HEK293 (cell line): ENCODE results near the gene FTO.
A peak's percentile ranks its signal among the peaks of the same experiment; 100 is the strongest.

Experiments used
- BCL11B ChIP-seq: fragments of 450-650 bp; formaldehyde crosslinking; IDR thresholded peaks from 2 replicates; pipeline ENCODE4 v1.5.1; 2016; ENCODE audit warnings: low read depth, missing biosample characterization, missing genetic modification characterization
- GLI4 ChIP-seq: fragments of 450-650 bp; formaldehyde crosslinking; IDR thresholded peaks from 2 replicates; pipeline ENCODE4 v1.5.1; 2016; ENCODE audit warnings: missing biosample characterization, missing genetic modification characterization
- IKZF3 ChIP-seq: fragments of 450-650 bp; IDR thresholded peaks from 2 replicates; pipeline ENCODE4 v1.5.0; 2018; ENCODE audit warnings: missing biosample characterization, mild to moderate bottlenecking, missing genetic modification characterization, moderate library complexity
- MYNN ChIP-seq: fragments of 450-650 bp; formaldehyde crosslinking; IDR thresholded peaks from 2 replicates; pipeline ENCODE4 v1.5.1; 2016; ENCODE audit warnings: missing biosample characterization, missing genetic modification characterization, borderline replicate concordance
- PRDM10 ChIP-seq: fragments of 450-650 bp; formaldehyde crosslinking; IDR thresholded peaks from 2 replicates; pipeline ENCODE4 v1.5.1; 2016; ENCODE audit warnings: missing biosample characterization, missing genetic modification characterization
- PRDM6 ChIP-seq: fragments of 450-650 bp; formaldehyde crosslinking; IDR thresholded peaks from 2 replicates; pipeline ENCODE4 v1.5.1; 2017; ENCODE audit warnings: missing biosample characterization, missing genetic modification characterization
- REPIN1 ChIP-seq: fragments of 450-650 bp; formaldehyde crosslinking; IDR thresholded peaks from 2 replicates; pipeline ENCODE4 v1.5.1; 2017; ENCODE audit warnings: missing biosample characterization, missing genetic modification characterization, low read depth
- TRIM28 ChIP-seq: IDR thresholded peaks from 2 replicates; pipeline ENCODE4 v1.6.1; 2011; ENCODE audit warnings: low read length, control low read depth, borderline replicate concordance
- YY1 ChIP-seq: fragments of 450-650 bp; formaldehyde crosslinking; IDR thresholded peaks from 2 replicates; pipeline ENCODE4 v1.5.1; 2018; ENCODE audit warnings: missing biosample characterization, missing genetic modification characterization
- ZBTB7A ChIP-seq: fragments of 450-650 bp; formaldehyde crosslinking; IDR thresholded peaks from 2 replicates; pipeline ENCODE4 v1.5.1; 2016; ENCODE audit warnings: low read depth, missing biosample characterization, missing genetic modification characterization
- ZNF10 ChIP-seq: fragments of 450-650 bp; formaldehyde crosslinking; IDR thresholded peaks from 2 replicates; pipeline ENCODE4 v1.5.1; 2017; ENCODE audit warnings: missing biosample characterization, missing genetic modification characterization
- ZNF112 ChIP-seq: fragments of 450-650 bp; formaldehyde crosslinking; IDR thresholded peaks from 2 replicates; pipeline ENCODE4 v1.5.0; 2017; ENCODE audit warnings: missing biosample characterization, missing genetic modification characterization
- ZNF114 ChIP-seq: fragments of 450-650 bp; formaldehyde crosslinking; IDR thresholded peaks from 2 replicates; pipeline ENCODE4 v1.5.0; 2017; ENCODE audit warnings: missing biosample characterization, missing genetic modification characterization
- ZNF133 ChIP-seq: fragments of 450-650 bp; formaldehyde crosslinking; IDR thresholded peaks from 2 replicates; pipeline ENCODE4 v1.5.1; 2016; ENCODE audit warnings: missing biosample characterization, missing genetic modification characterization
- ZNF18 ChIP-seq: fragments of 450-650 bp; formaldehyde crosslinking; IDR thresholded peaks from 2 replicates; pipeline ENCODE4 v1.5.1; 2016; ENCODE audit warnings: missing biosample characterization, missing genetic modification characterization
- ZNF184 ChIP-seq: fragments of 450-650 bp; IDR thresholded peaks from 2 replicates; pipeline ENCODE4 v1.5.1; 2018; ENCODE audit warnings: missing biosample characterization, mild to moderate bottlenecking, missing genetic modification characterization
- ZNF394 ChIP-seq: fragments of 450-650 bp; formaldehyde crosslinking; IDR thresholded peaks from 2 replicates; pipeline ENCODE4 v1.5.1; 2016; ENCODE audit warnings: missing biosample characterization, missing genetic modification characterization, mild to moderate bottlenecking, moderate library complexity, borderline replicate concordance
- ZNF473 ChIP-seq: fragments of 450-650 bp; formaldehyde crosslinking; IDR thresholded peaks from 2 replicates; pipeline ENCODE4 v1.5.1; 2017; ENCODE audit warnings: missing biosample characterization, missing genetic modification characterization
- ZNF514 ChIP-seq: fragments of 450-650 bp; formaldehyde crosslinking; IDR thresholded peaks from 2 replicates; pipeline ENCODE4 v1.5.1; 2016; ENCODE audit warnings: missing biosample characterization, missing genetic modification characterization
- ZNF561 ChIP-seq: fragments of 450-650 bp; IDR thresholded peaks from 2 replicates; pipeline ENCODE4 v1.5.1; 2018; ENCODE audit warnings: missing biosample characterization, missing genetic modification characterization, borderline replicate concordance
- ZNF645 ChIP-seq: fragments of 450-650 bp; formaldehyde crosslinking; IDR thresholded peaks from 2 replicates; pipeline ENCODE4; 2016; ENCODE audit warnings: missing biosample characterization, missing genetic modification characterization
- ZNF664 ChIP-seq: fragments of 450-650 bp; formaldehyde crosslinking; IDR thresholded peaks from 2 replicates; pipeline ENCODE4 v1.5.1; 2016; ENCODE audit warnings: missing biosample characterization, missing genetic modification characterization
- ZNF792 ChIP-seq: fragments of 450-650 bp; formaldehyde crosslinking; IDR thresholded peaks from 2 replicates; pipeline ENCODE4 v1.5.1; 2016; ENCODE audit warnings: missing biosample characterization, missing genetic modification characterization
- ZSCAN16 ChIP-seq: fragments of 450-650 bp; formaldehyde crosslinking; IDR thresholded peaks from 2 replicates; pipeline ENCODE4 v1.5.1; 2016; ENCODE audit warnings: missing biosample characterization, missing genetic modification characterization
- ZSCAN23 ChIP-seq: fragments of 450-650 bp; formaldehyde crosslinking; IDR thresholded peaks from 2 replicates; pipeline ENCODE4 v1.5.1; 2016; ENCODE audit warnings: missing biosample characterization, missing genetic modification characterization
- ZSCAN4 ChIP-seq: fragments of 450-650 bp; formaldehyde crosslinking; IDR thresholded peaks from 2 replicates; pipeline ENCODE4 v1.5.1; 2017; ENCODE audit warnings: missing biosample characterization, missing genetic modification characterization
- TF ChIP-seq, protein P1 (sequence below): fragments of 450-650 bp; formaldehyde crosslinking; IDR thresholded peaks from 2 replicates; pipeline ENCODE4 v1.5.1; 2016; ENCODE audit warnings: missing biosample characterization, missing genetic modification characterization

Gene FTO

GRCh38 chr16:54050459-54051210 lies 346.7 kb downstream of the FTO start (continued):
- TF ChIP-seq ZNF18 (peak; percentile 65; the same call in 1 of the 2 replicates), BCL11B (tag by site-specific recombination) (0 out of 2 replicates have a peak, but pooled peaks have one; percentile 23), IKZF3 (tag by site-specific recombination) (peak; percentile 41; the same call in 1 of the 2 replicates), ZNF664 (tag by site-specific recombination) (no peak), ZNF112 (no peak), MYNN (no peak), GLI4 (tag by site-specific recombination) (no peak), ZNF473 (tag by site-specific recombination) (no peak), REPIN1 (tag by site-specific recombination) (no peak), ZNF792 (tag by site-specific recombination) (no peak), ZBTB7A (tag by site-specific recombination) (no peak), ZSCAN23 (tag by site-specific recombination) (no peak), YY1 (tag by site-specific recombination) (no peak), ZNF114 (tag by site-specific recombination) (no peak), ZNF133 (tag by site-specific recombination) (no peak), ZNF394 (tag by site-specific recombination) (no peak), PRDM6 (peak; percentile 99), ZSCAN16 (tag by site-specific recombination) (no peak), ZNF10 (0 out of 2 replicates have a peak, but pooled peaks have one; percentile 42), PRDM10 (tag by site-specific recombination) (no peak), ZNF184 (tag by site-specific recombination) (no peak), ZNF561 (tag by site-specific recombination) (peak; percentile 84), ZNF645 (tag by site-specific recombination) (no peak), ZSCAN4 (no peak), TRIM28 (peak; percentile 54; the same call in 1 of the 2 replicates), ZNF514 (tag by site-specific recombination) (no peak)
- TF ChIP-seq, protein P1, sequence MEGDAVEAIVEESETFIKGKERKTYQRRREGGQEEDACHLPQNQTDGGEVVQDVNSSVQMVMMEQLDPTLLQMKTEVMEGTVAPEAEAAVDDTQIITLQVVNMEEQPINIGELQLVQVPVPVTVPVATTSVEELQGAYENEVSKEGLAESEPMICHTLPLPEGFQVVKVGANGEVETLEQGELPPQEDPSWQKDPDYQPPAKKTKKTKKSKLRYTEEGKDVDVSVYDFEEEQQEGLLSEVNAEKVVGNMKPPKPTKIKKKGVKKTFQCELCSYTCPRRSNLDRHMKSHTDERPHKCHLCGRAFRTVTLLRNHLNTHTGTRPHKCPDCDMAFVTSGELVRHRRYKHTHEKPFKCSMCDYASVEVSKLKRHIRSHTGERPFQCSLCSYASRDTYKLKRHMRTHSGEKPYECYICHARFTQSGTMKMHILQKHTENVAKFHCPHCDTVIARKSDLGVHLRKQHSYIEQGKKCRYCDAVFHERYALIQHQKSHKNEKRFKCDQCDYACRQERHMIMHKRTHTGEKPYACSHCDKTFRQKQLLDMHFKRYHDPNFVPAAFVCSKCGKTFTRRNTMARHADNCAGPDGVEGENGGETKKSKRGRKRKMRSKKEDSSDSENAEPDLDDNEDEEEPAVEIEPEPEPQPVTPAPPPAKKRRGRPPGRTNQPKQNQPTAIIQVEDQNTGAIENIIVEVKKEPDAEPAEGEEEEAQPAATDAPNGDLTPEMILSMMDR (tag by site-specific recombination) = no peak
